ENCODE results near the gene MZT2A.
"Not testable (repeated sequence)": the region's sequence is repeated elsewhere in the genome, so short reads cannot be mapped to it uniquely, and the experiment has no call there.

Gene MZT2A

DNA sequence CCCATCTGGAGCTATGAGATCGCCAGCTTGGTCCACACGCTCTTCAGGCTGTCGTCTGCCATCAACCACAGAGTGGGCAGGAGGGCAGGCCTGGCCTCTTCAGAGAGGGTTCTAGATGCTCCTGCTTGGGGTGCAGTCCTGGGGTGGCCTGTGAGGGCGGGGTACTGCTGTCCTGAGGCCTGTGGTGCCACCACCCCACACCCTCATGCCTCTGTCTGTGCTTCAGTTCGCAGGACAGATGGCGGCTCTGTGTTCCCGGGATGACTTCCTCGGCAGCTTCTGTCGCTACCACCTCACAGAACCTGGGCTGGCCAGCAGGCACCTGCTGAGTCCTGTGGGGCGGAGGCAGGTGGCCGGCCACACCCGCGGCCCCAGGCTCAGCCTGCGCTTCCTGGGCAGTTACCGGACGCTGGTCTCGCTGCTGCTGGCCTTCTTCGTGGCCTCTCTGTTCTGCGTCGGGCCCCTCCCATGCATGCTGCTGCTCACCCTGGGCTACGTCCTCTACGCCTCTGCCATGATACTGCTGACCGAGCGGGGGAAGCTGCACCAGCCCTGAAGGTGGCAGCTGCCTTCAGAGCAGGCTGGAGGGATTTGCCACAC lies 27.8 kb upstream of the MZT2A start:
- DNase-seq = not testable (repeated sequence)

DNA sequence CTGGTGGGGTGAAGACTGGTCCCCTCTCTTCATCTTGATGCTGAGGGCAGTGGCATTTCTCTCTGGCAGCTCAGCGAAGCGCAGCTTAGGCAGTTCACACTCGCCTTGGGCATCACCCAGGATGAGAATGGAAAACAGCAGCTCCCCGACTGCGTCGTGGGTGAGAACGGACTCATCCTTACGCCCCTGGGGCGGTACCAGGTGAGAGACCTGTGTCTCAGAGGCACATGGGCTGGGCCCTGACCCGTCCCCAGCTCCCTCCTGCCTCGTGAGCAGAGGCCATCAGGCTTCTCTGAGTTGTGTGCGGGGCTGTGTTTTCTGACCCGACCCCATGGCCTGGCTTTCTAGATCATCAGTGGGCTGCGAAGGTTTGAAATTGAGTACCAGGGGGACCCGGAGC lies 27.3 kb upstream of the MZT2A start:
- DNase-seq = no peak

GRCh38 chr2:131518531-131518930 lies 26.3 kb upstream of the MZT2A start:
- not testable (repeated sequence) for DNase-seq

DNA sequence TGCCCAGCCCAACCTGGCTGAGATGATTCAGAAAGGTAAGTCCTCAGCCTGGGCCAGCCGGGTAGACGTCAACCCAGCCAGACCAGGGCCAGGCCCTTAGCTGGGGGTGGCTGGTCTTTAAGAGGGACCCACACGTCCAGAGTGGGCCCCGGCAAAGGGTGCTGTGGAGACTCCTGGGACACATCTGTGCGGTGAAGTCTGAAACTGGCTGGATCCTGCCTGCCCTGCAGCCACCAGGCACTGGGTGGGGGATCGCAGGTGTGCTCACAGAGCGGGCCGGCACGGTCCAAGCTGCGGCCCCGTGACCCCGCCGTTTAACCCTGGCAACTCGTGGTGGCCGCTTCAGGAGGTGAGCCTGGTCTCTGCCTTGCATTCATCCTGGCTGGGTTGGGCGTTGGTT lies 25.7 kb upstream of the MZT2A start:
- DNase-seq = not testable (repeated sequence)

DNA sequence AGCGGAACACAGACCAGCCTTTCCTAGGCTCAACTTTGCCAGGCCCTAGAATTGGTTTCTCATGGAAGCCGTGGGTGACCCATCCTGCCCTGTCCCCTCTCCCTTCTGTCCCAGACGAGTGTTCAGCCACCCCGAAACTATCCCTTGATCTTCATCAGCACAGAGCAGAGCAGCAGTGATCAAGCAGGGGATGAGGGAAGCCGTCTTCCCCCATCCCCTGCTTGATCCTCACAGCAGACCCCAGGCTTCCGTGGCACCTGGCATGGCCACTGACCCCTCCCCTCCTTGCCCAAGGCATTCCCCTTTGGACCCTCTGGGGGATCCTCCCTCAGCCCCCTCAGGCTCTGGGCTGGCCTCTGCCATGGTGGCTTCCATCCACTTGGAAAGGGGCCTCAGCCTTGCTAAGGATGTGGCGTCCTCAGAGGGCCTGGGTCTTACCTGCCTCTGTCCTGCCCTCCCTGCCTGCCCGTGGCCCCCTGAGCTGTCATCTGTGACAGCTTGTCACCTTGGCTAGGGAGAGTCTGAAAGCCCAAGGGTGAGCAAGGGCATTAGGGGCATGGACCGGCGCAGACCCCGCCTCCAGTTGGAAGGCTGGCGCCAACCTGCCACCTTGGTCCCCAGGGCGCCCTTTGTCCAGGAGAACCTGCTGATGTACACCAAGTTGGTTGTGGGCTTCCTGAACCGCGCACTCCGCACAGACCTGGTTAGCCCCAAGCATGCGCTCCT lies 25.1 kb upstream of the MZT2A start:
- no peak for DNase-seq

DNA sequence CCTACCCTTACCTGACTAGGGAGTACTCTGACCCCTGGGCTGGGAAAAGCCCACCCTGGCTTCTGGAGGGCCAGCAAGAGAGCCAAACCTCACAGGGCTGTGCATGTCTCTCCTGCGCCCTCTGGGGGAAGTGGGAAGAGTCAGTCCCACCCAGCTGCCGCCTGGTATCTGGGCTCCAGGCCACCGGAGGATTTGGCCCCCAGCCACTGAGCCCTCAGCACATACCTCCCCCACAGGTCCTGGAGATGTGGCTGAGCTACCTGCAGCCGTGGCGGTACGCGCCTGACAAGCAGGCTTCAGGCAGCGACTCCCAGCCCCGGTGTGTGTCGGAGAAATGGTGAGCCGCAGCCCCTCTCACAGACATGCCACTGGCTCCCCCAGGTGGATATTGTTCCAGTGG lies 24.4 kb upstream of the MZT2A start:
- peak; percentile 12 for DNase-seq

DNA sequence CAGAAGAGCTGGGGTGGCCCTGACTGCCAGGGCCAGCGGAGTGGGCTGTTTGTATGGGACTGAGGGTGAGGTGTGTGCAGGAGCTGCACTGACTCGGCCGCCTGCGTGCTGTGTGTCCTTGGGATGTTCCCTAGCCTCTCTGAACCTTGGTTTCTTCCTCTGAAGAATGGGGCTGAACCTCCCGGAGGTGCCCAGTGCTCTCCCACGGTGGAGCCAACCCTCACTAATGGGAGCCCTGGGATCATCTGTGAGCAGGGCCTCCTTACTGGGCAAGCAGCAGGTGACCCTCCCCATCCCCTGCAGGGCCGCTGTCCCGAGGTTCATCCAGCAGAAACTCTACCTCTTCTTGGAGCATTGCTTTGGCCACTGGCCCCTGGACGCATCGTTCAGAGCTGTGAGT lies 23.8 kb upstream of the MZT2A start:
- DNase-seq = no peak

GRCh38 chr2:131515235-131515634 lies 23.0 kb upstream of the MZT2A start:
- not testable (repeated sequence) for DNase-seq

- not testable (repeated sequence) for DNase-seq
Observed at GRCh38 chr2:131514408-131515166, 22.4 kb upstream of the MZT2A start.

GRCh38 chr2:131511969-131512870 lies 20.0 kb upstream of the MZT2A start:
- not testable (repeated sequence) for DNase-seq

- DNase-seq = not testable (repeated sequence)
Observed at GRCh38 chr2:131511291-131511968, 19.2 kb upstream of the MZT2A start.

DNA sequence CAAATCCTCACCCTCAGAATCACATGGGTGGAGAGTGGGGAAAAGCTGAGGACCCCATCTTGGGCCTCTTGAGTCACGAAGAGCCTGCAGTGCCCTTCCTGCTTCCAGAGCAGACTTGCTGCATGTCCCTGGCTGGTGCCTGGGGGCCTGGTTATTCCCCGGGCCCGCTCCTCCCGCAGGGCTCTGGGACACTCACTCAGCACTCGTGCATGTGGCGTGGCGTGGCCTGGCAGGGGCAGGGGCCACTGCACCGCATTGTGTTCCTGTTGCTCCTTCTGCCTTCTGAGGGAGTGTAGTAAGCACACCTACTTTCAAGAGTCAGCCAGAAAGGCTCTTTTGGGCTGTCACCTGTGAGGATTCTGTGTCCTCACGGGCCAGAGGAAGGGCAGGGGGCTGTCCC lies 17.4 kb upstream of the MZT2A start:
- no peak for DNase-seq

- not testable (repeated sequence) for DNase-seq
Observed at GRCh38 chr2:131504082-131504750, 12.0 kb upstream of the MZT2A start.

DNA sequence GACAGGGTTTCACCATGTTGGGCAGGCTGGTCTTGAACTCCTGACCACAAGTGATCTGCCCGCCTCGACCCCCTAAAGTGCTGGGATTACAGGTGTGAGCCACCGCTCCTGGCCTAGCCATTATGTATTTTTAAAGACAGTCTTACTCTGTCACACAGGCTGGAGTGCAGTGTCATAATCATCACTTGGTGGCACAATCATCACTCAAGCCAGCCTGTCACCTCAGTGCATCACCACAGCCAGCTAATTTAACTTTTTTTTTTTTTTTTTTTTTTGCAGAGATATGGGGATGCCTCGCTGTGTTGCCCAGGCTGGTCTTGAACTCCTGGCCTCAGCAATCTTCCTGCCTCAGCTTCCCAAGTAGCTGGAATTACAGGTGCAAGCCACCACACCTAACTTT lies 11.4 kb upstream of the MZT2A start:
- DNase-seq = not testable (repeated sequence)

DNA sequence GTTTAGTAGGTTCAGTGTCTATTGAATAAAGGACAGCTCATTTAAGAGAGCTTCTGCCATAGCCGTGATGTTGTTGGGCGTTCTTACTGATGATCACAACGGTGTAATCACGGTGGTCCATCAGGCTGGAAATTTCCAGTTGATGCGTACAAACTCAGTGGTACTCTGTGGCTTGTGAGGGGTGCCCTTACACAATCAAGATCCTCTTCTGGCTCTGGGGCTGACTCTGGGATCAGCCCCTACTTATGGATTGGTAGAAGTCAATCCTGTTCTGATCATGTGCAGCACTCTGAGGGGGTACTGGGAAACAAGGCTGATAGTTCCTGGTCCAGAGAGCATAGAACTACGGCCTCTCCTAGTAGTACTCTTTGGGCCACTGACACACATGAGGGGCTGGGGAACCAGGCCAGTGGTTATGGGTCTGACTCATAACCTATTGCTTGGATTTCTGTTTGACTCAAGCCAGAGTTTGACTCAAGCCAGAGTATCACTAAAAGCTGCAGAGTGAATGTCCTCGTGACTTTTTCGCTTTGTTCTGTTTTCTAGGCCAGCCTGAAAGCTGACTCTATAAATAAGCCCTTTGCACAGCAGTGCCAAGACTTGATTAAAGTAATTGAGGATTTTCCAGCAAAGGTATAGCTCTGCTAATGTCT lies 6.2 kb upstream of the MZT2A start:
- DNase-seq = not testable (repeated sequence)

DNA sequence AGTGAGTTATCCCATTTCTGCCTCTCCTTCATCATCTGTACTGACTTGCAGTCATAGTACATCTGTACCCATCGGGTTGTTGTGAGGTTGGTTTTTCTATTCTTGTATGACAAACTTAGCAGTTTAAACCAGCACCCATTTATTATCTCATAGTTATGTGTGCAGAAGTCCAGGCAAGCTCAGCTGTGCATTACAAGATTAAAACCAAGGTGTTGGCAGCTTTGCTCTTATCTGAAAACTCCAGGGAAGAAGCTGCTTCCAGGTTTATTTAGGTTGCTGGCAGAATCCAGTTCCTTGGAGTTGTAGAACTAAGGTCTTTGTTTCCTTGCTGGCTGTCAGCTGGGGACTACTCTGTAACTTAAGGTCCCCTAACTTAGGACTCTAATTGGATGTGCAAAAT lies 3.3 kb upstream of the MZT2A start:
- DNase-seq = not testable (repeated sequence)

DNA sequence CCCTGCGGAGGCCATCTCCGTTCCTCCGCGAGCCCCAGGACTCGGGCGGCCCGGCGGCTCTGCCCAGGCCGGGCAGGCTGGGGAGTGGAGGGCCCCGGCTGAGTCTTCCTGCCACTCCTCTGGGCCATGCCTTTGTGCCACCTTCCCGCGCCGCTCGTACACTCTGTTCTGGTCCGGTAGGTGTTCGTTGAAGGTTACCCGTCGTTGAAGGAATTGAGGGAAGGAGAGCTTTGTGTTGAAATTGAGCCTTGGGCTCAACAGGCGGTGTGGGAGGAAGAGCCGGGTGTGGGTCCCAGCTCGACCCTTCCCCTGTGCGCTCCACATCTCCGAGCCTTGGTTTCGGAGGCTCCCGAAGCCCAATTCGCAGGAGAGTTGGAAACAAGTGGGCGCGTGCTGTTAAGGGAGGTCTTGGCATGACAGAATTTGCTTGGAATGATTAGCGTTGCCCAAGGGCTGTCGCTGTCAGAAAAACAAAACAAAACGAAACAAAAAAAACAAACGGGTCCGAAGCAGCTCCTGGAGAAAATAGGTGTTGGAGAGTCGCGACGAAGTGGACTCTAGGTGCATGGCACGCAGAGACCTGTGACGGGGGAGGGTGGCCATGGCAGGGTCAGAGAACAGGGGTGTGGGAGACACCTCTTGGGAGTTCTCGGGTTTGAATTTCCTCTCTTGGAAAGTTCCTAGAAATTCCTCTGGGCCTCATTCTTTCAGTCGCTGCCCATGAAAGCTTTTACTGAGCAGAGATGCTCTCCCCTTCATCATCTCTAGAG lies 1.2 kb upstream of the MZT2A start:
- no peak for DNase-seq

DNA sequence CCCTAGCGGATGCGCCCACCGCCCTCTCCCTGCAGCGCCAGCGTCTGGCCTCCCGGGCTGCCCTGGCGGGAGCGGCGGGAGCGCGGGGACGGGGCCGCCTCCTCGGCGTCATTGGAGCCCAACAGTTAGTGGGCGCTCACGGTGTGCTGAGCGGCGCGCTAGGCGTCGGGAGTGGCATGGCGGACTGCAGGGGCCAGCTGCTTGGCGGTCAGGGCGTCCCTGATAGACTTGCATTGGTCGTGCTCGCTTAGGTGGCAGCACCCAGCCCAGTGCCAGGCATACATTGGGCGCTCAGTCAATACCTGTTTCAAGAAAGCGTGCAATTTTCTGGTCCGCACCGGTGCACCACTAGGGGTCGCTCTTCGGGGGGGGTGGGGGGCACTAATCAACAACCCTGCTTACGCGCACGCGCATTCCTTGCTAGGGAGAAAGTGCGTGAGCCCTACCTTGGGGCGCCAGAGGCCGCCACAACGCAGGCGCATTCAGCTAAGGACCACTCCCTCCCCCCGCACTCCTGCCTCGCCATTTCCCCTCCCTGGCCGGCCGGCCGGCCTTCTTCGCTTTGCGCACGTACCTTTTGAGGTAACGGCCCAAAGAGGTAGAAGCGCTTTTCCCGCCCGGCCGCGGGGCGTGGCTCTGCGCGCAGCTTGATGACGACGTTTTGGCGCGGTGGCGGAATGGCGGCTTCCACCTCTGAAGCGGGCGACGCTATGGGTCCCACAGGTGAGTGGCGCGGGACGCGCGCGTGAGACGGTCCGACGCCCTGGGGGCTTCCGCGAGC lies 411 bp upstream of the MZT2A start:
- DNase-seq = peak; percentile 92

DNA sequence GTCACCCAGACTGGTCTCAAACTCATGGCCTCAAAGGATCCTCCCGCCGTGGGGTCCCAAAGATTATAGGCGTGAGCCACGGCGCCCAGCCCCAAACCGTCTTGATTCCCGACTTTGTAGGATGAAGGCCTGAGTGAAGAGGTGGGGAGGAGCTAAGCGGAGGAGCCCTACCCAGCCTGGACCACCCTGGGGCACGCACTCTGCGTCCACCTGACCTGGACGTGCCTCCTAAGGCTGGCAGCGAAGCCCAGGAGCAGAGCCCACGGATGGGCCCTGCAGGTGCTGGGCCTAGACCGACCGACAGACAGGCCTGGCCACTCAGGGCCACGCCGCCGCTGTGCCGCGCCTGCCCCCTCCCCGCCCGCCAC lies 744 bp downstream of the MZT2A start:
- not testable (repeated sequence) for DNase-seq
